HG03520 (cell line): Measurements from ENCODE around the gene TAPT1.

ENCODE experiments used
- ATAC-seq: cut with Tn5 transposase; IDR thresholded peaks from one replicate; pipeline ENCODE4 v1.9.1; 2021; ENCODE audit warnings: mild to moderate bottlenecking, moderate library complexity; ENCODE audit not compliant: unreplicated experiment

The TAPT1 gene

GRCh38 chr4:16139066-16139945, 87.0 kb downstream of the TAPT1 start:
- ATAC-seq, result no peak

- ATAC-seq, result no peak
Measured at GRCh38 chr4:16136827-16137226, 89.4 kb downstream of the TAPT1 start.

- no peak for ATAC-seq
Measured at GRCh38 chr4:16136311-16136710, 90.0 kb downstream of the TAPT1 start.

GRCh38 chr4:16133406-16133805, 92.9 kb downstream of the TAPT1 start:
- no peak for ATAC-seq

GRCh38 chr4:16131293-16131692, 95.0 kb downstream of the TAPT1 start:
- ATAC-seq, result no peak

GRCh38 chr4:16129336-16129735, 96.9 kb downstream of the TAPT1 start:
- no peak for ATAC-seq

- ATAC-seq, result no peak
Measured at GRCh38 chr4:16126714-16127113, 99.6 kb downstream of the TAPT1 start.

GRCh38 chr4:16125571-16126445, 100.5 kb downstream of the TAPT1 start:
- ATAC-seq, result no peak

- no peak for ATAC-seq
Measured at GRCh38 chr4:16124232-16124631, 102.0 kb downstream of the TAPT1 start.

GRCh38 chr4:16123356-16124084, 102.8 kb downstream of the TAPT1 start:
- no peak for ATAC-seq

GRCh38 chr4:16122784-16123183, 103.5 kb downstream of the TAPT1 start:
- no peak for ATAC-seq

- ATAC-seq, result no peak
Measured at GRCh38 chr4:16122308-16122711, 104.0 kb downstream of the TAPT1 start.

- no peak for ATAC-seq
Measured at GRCh38 chr4:16120720-16121119, 105.6 kb downstream of the TAPT1 start.

- ATAC-seq, result no peak
Measured at GRCh38 chr4:16119981-16120380, 106.3 kb downstream of the TAPT1 start.

GRCh38 chr4:16118090-16118489, 108.2 kb downstream of the TAPT1 start:
- no peak for ATAC-seq

- no peak for ATAC-seq
Measured at GRCh38 chr4:16117164-16117563, 109.1 kb downstream of the TAPT1 start.

- no peak for ATAC-seq
Measured at GRCh38 chr4:16116493-16116990, 109.7 kb downstream of the TAPT1 start.

GRCh38 chr4:16116019-16116418, 110.3 kb downstream of the TAPT1 start:
- ATAC-seq, result no peak

- ATAC-seq, result no peak
Measured at GRCh38 chr4:16114546-16114945, 111.7 kb downstream of the TAPT1 start.

GRCh38 chr4:16113741-16114140, 112.5 kb downstream of the TAPT1 start:
- ATAC-seq, result no peak

GRCh38 chr4:16111533-16111932, 114.7 kb downstream of the TAPT1 start:
- ATAC-seq, result no peak
